HG02610 (cell line): Measurements from ENCODE around the gene NUAK2.

ENCODE experiments used
- ATAC-seq: cut with Tn5 transposase; IDR thresholded peaks from one replicate; pipeline ENCODE4 v1.9.1; 2021; ENCODE audit warnings: mild to moderate bottlenecking, moderate library complexity; ENCODE audit not compliant: unreplicated experiment

The NUAK2 gene

GRCh38 chr1:205259324-205259832, 62.2 kb downstream of the NUAK2 start:
- ATAC-seq = no peak

- ATAC-seq = no peak
These were observed 62.8 kb downstream of the NUAK2 start for GRCh38 chr1:205258719-205259118.

- ATAC-seq = no peak
These were observed 63.3 kb downstream of the NUAK2 start for GRCh38 chr1:205258261-205258691.

- no peak for ATAC-seq
These were observed 63.8 kb downstream of the NUAK2 start for GRCh38 chr1:205257735-205258134.

- no peak for ATAC-seq
These were observed 64.5 kb downstream of the NUAK2 start for GRCh38 chr1:205256951-205257625.

- peak; percentile 43 for ATAC-seq
These were observed 65.4 kb downstream of the NUAK2 start for GRCh38 chr1:205255941-205256780.
